Lower leg skin (tissue), 4 donors: ENCODE measurements around the gene NFKBIZ. TPM values are rescaled to one million over a fixed set of nuclear protein-coding genes. Genes with fewer than 3 reads are reported as not detected.
"Not testable (repeated sequence)": the region's sequence is repeated elsewhere in the genome, so short reads cannot be mapped to it uniquely, and the experiment has no call there.

Experiments used
- DNase-seq, 2 donors: peaks; one replicate each; pipeline ENCODE4 v3.0.0-alpha.2; 2019; ENCODE audit warnings: low spot score in 2 of 2
- H3K4me3 ChIP-seq: fragments of 200-600 bp; sonication (generic); 2 replicates; pipeline ENCODE4 v1.5.1; 2017; ENCODE audit warnings: mild to moderate bottlenecking, low read depth; ENCODE audit not compliant: poor library complexity, severe bottlenecking
- CTCF ChIP-seq, 3 donors: fragments of 450-650 bp; IDR thresholded peaks; one replicate each; pipeline ENCODE4 v1.5.1; 2016; ENCODE audit warnings: antibody characterized with exemption in 3 of 3, mild to moderate bottlenecking in 3 of 3, moderate library complexity in 2 of 3
- POLR2A ChIP-seq, 2 donors: fragments of 450-650 bp; IDR thresholded peaks; one replicate each; pipeline ENCODE4 v1.6.1; 2016 to 2017; ENCODE audit warnings: antibody characterized with exemption in 2 of 2, mild to moderate bottlenecking in 1 of 2, moderate library complexity in 1 of 2
- WGBS, 2 donors: methylation state at CpG; one replicate each; pipeline ENCODE4 v1.1.5; 2018; 5-methylcytosine and 5-hydroxymethylcytosine counted together
- intact Hi-C: fragments of 100-400 bp; cut with DNase I; formaldehyde crosslinking; loops from one replicate; pipeline ENCODE4 v1.15.0; 2023; ENCODE audit warnings: low total_unique reads
- total RNA-seq, 4 donors: library from RNA; depleted of rRNA; stranded (reverse); fragments of >200 nt; gene quantifications; one replicate each; pipeline ENCODE4 v1.1.0, GENCODE V29; 2016

The NFKBIZ gene
- total RNA-seq, 4 donors from 2014 or later, result 155 to 440 (median 310) TPM

- 85 to 90% methylated on average over 5 of the region's 5 CpGs for WGBS, 2 donors
- intact Hi-C loops, result loop anchor here (10.0 kb wide), 1 partner anchor 335 kb away; no protein-coding TSS in a partner anchor
- DNase-seq, result no peak
- TF ChIP-seq POLR2A (IDR thresholded peaks at IDR 0.05) (no peak), CTCF (IDR thresholded peaks at IDR 0.05) (no peak)
- H3K4me3 ChIP-seq, result no peak overlapping the region
Measured at GRCh38 chr3:101859882-101860448, 10.7 kb downstream of the NFKBIZ start.

- no peak for TF ChIP-seq CTCF (IDR thresholded peaks at IDR 0.05)
- intact Hi-C loops, result no loop called here
Measured at GRCh38 chr3:101861212-101861788, 12.0 kb downstream of the NFKBIZ start.

GRCh38 chr3:101861789-101862415, 12.6 kb downstream of the NFKBIZ start:
- no peak for TF ChIP-seq POLR2A (IDR thresholded peaks at IDR 0.05)
- TF ChIP-seq CTCF (IDR thresholded peaks at IDR 0.05), result no peak
- no peak for DNase-seq
- H3K4me3 ChIP-seq, result no peak overlapping the region
- WGBS, 2 donors, result 71 to 73% methylated on average over 5 of the region's 5 CpGs
- intact Hi-C loops, result no loop called here

More at GRCh38 chr3:101861212-101861788, 12.0 kb downstream of the NFKBIZ start:
- 74 to 78% methylated on average over 3 of the region's 3 CpGs for WGBS, 2 donors
- no peak for DNase-seq
- H3K4me3 ChIP-seq, result no peak overlapping the region

GRCh38 chr3:101862416-101863165, 13.3 kb downstream of the NFKBIZ start:
- no peak overlapping the region for H3K4me3 ChIP-seq
- intact Hi-C loops, result no loop called here
- no peak for DNase-seq
- WGBS, 2 donors, result 76 to 83% methylated on average over 3 of the region's 3 CpGs
- TF ChIP-seq CTCF (IDR thresholded peaks at IDR 0.05) (no peak), POLR2A (IDR thresholded peaks at IDR 0.05) (no peak)

- 92 to 93% methylated on average over 7 of the region's 7 CpGs for WGBS, 2 donors
- DNase-seq, H3K4me3 ChIP-seq, intact Hi-C loops: not testable (repeated sequence)
Measured at GRCh38 chr3:101864926-101865325, 15.6 kb downstream of the NFKBIZ start.
